CD4-positive, alpha-beta T cell (primary cell): ENCODE data around the gene TMEM150A. TPM values are rescaled to one million over a fixed set of nuclear protein-coding genes. Genes with fewer than 3 reads are reported as not detected.

Experiments
- ATAC-seq: fragments of 200-7000 bp; cut with Tn5 transposase; one replicate; pipeline ENCODE4 v1.10.0; 2022; ENCODE audit warnings: mild to moderate bottlenecking; ENCODE audit not compliant: poor library complexity
- CTCF ChIA-PET: fragments of 350-600 bp; sonication (Branson Sonifier 250); formaldehyde crosslinking; loops from one replicate; lab custom pipeline; 2021; ENCODE audit warnings: antibody characterized with exemption, inconsistent platforms; lab: Charles Lee
- POLR2A ChIA-PET: fragments of 350-600 bp; sonication (Branson Sonifier 250); formaldehyde crosslinking; loops from one replicate; lab custom pipeline; 2021; ENCODE audit warnings: antibody characterized with exemption, inconsistent platforms; lab: Charles Lee
- DNase-seq, 14 experiments: peaks; one replicate each; pipeline ENCODE4 v3.0.0-alpha.2; 2013 to 2020; ENCODE audit warnings: mixed read lengths in 2 of 14
- H3K27ac ChIP-seq, 2 donors: one replicate each; pipeline versions ENCODE4 v1.5.1 to v1.7.0; 2013; ENCODE audit warnings: low read length in 2 of 2, low read depth in 1 of 2, mild to moderate bottlenecking in 1 of 2
- H3K27me3 ChIP-seq, 2 experiments: 1 replicate in 1 of 2; 2 replicates in 1 of 2; pipeline versions ENCODE4 v1.6.1 to v1.7.0; 2013; ENCODE audit warnings: low read length in 2 of 2, control low read depth in 1 of 2, mild to moderate bottlenecking in 1 of 2, moderate library complexity in 1 of 2; ENCODE audit not compliant: insufficient read depth in 2 of 2, control insufficient read depth in 1 of 2
- H3K36me3 ChIP-seq: one replicate; pipeline ENCODE4 v1.6.1; 2013; ENCODE audit warnings: low read length, control low read depth; ENCODE audit not compliant: insufficient read depth
- H3K4me1 ChIP-seq: one replicate; pipeline ENCODE4 v1.6.1; 2013; ENCODE audit warnings: low read length, control low read depth; ENCODE audit not compliant: insufficient read depth
- H3K4me3 ChIP-seq: one replicate; pipeline ENCODE4 v1.5.1; 2013; ENCODE audit warnings: mild to moderate bottlenecking, low read length, moderate library complexity
- H3K9me3 ChIP-seq, 2 experiments: 1 replicate in 1 of 2; 2 replicates in 1 of 2; pipeline versions ENCODE4 v1.6.1 to v1.7.0; 2013; ENCODE audit warnings: low read length in 2 of 2, mild to moderate bottlenecking in 2 of 2, control low read depth in 1 of 2, moderate library complexity in 1 of 2; ENCODE audit not compliant: control insufficient read depth in 1 of 2, insufficient read depth in 1 of 2
- H3K27ac Mint-ChIP-seq: one replicate; pipeline ENCODE4 v1.8.0; 2020; ENCODE audit warnings: mixed read lengths
- H3K27me3 Mint-ChIP-seq: one replicate; pipeline ENCODE4 v1.8.0; 2021; ENCODE audit warnings: mixed read lengths
- H3K36me3 Mint-ChIP-seq: one replicate; pipeline ENCODE4 v1.8.0; 2021; ENCODE audit warnings: low read depth, mixed read lengths
- H3K4me1 Mint-ChIP-seq: one replicate; pipeline ENCODE4 v1.8.0; 2021; ENCODE audit warnings: low read depth, mixed read lengths
- H3K4me3 Mint-ChIP-seq: one replicate; pipeline ENCODE4 v1.8.0; 2020; ENCODE audit warnings: mild to moderate bottlenecking, mixed read lengths
- H3K9me3 Mint-ChIP-seq: one replicate; pipeline ENCODE4 v1.8.0; 2020; ENCODE audit warnings: mixed read lengths
- CTCF ChIP-seq: fragments of 200-600 bp; IDR thresholded peaks from one replicate; pipeline ENCODE4 v1.8.0; 2022; ENCODE audit warnings: antibody characterized with exemption, mild to moderate bottlenecking
- intact Hi-C, 2 experiments: fragments of 100-400 bp; cut with DNase I in 1 of 2; cut with micrococcal nuclease in 1 of 2; formaldehyde crosslinking; loops; one replicate each; pipeline versions ENCODE4 v1.15.1 to v1.9.0; 2023 to 2025; cut with DNase I, micrococcal nuclease
- total RNA-seq, 174 experiments: library from RNA in 2 of 174; stranded (reverse) in 2 of 174; gene quantifications; one replicate each; pipeline ENCODE4 v1.2.3 and lab custom pipeline; 2021 to 2026

TMEM150A gene
- total RNA-seq, 2 experiments from 2014 or later, result 6.6 to 7.0 TPM

GRCh38 chr2:85575739-85576138 is 26.8 kb downstream of the TMEM150A start:
- ATAC-seq (no peak), DNase-seq (no peak)
- no peaks in the 10 kb centered on the region for H3K9me3 Mint-ChIP-seq
- Histone ChIP-seq H3K4me1 (peaks cover 38% of the 10 kb centered on the region), H3K36me3 (peaks cover 12% of the 10 kb centered on the region), H3K4me3 (no peak overlapping the region), H3K9me3 (no peaks in the 10 kb centered on the region), H3K27ac (no peak overlapping the region), H3K27me3 (no peaks in the 10 kb centered on the region)
- no peaks in the 10 kb centered on the region for H3K27me3 Mint-ChIP-seq
- ChIA-PET POLR2A (no interaction called here), CTCF (interaction anchor here (0.6 kb wide), 1 partner anchor 53 kb away, joined by 3 read pairs; no protein-coding TSS in a partner anchor)
- peaks cover 30% of the 10 kb centered on the region for H3K4me1 Mint-ChIP-seq
- H3K27ac Mint-ChIP-seq, result no peak overlapping the region
- TF ChIP-seq CTCF, result no peak
- intact Hi-C loops, result no loop called here
- no peak overlapping the region for H3K4me3 Mint-ChIP-seq
- peaks cover 29% of the 10 kb centered on the region for H3K36me3 Mint-ChIP-seq

GRCh38 chr2:85566265-85566664 is 36.2 kb downstream of the TMEM150A start:
- no peak overlapping the region for H3K4me3 Mint-ChIP-seq
- Histone ChIP-seq H3K36me3 (no peaks in the 10 kb centered on the region), H3K4me3 (no peak overlapping the region), H3K27ac (no peak overlapping the region), H3K27me3 (no peaks in the 10 kb centered on the region), H3K9me3 (no peaks in the 10 kb centered on the region), H3K4me1 (peaks cover 8% of the 10 kb centered on the region)
- no peak for TF ChIP-seq CTCF
- H3K9me3 Mint-ChIP-seq, result no peaks in the 10 kb centered on the region
- ChIA-PET POLR2A (interaction anchor here (1.3 kb wide), 1 partner anchor 29 kb away, joined by 3 read pairs; the partner anchor contains the start of gene RNF181), CTCF (interaction anchor here (1.4 kb wide), 1 partner anchor 9 kb away, joined by 4 read pairs; no protein-coding TSS in a partner anchor)
- H3K27me3 Mint-ChIP-seq, result no peaks in the 10 kb centered on the region
- no peak overlapping the region for H3K27ac Mint-ChIP-seq
- H3K36me3 Mint-ChIP-seq, result peaks cover 6% of the 10 kb centered on the region
- DNase-seq, result no peak
- ATAC-seq, result no peak
- intact Hi-C loops, result no loop called here
- peaks cover 6% of the 10 kb centered on the region for H3K4me1 Mint-ChIP-seq

- H3K4me1 ChIP-seq, result peaks cover 20% of the 10 kb centered on the region
- ChIA-PET POLR2A (interaction anchor here (0.6 kb wide), 1 partner anchor 126 kb away, joined by 3 read pairs; no protein-coding TSS in a partner anchor), CTCF (no interaction called here)
- H3K27me3 ChIP-seq, result no peaks in the 10 kb centered on the region
- H3K27me3 Mint-ChIP-seq, result no peaks in the 10 kb centered on the region
- no peak for TF ChIP-seq CTCF
- H3K27ac ChIP-seq, result no peak overlapping the region
- H3K36me3 ChIP-seq, result no peaks in the 10 kb centered on the region
- H3K4me3 ChIP-seq, result no peak overlapping the region
- H3K27ac Mint-ChIP-seq, result peak overlapping the region; percentile 28
- no peaks in the 10 kb centered on the region for H3K9me3 Mint-ChIP-seq
- peak overlapping the region; percentile 76 for H3K4me3 Mint-ChIP-seq
- H3K36me3 Mint-ChIP-seq, result peaks cover 14% of the 10 kb centered on the region
- no peaks in the 10 kb centered on the region for H3K9me3 ChIP-seq
- H3K4me1 Mint-ChIP-seq, result peaks cover 22% of the 10 kb centered on the region
- intact Hi-C loops, result loop anchor here in 1 of 2 experiments (5.0 kb wide), 1 partner anchor 38 kb away; the partner anchor contains the start of gene TMEM150A
- no peak for ATAC-seq
- peak in 2 of 14 experiments; percentile 46 to 49 for DNase-seq
These were observed 38.3 kb downstream of the TMEM150A start for GRCh38 chr2:85564144-85564563.
